Activated T-cell treated with anti-CD3 and anti-CD28 coated beads, Interleukin-2, amount 50 U/mL, for 72 hours (primary cell): Measurements from ENCODE around the gene NKX6-2. TPM values are rescaled to one million over a fixed set of nuclear protein-coding genes. Genes with fewer than 3 reads are reported as not detected.
"Not testable (repeated sequence)": the region's sequence is repeated elsewhere in the genome, so short reads cannot be mapped to it uniquely, and the experiment has no call there.

ENCODE experiments used
- ATAC-seq, 2 donors: fragments of 150-1000 bp; cut with Tn5 transposase; replicated peaks in 1 of 2; 2 replicates each; pipeline ENCODE4 v1.10.0; 2021; ENCODE audit warnings: moderate library complexity in 2 of 2, mild to moderate bottlenecking in 1 of 2
- DNase-seq, 2 donors: peaks; one replicate each; pipeline ENCODE4 v3.0.0; 2021 to 2022; ENCODE audit warnings: mixed read lengths in 1 of 2
- H3K27ac Mint-ChIP-seq: one replicate; pipeline ENCODE4 v1.8.0; 2022; ENCODE audit warnings: mild to moderate bottlenecking, moderate library complexity, mixed read lengths
- H3K27me3 Mint-ChIP-seq: one replicate; pipeline ENCODE4 v1.8.0; 2022; ENCODE audit warnings: low read depth, mixed read lengths
- H3K36me3 Mint-ChIP-seq, 2 donors: one replicate each; pipeline ENCODE4 v1.8.0; 2022; ENCODE audit warnings: mixed read lengths in 2 of 2, mild to moderate bottlenecking in 1 of 2; ENCODE audit not compliant: insufficient read depth in 2 of 2
- H3K4me1 Mint-ChIP-seq: one replicate; pipeline ENCODE4 v1.8.0; 2022; ENCODE audit warnings: low read depth, mixed read lengths
- H3K4me3 Mint-ChIP-seq, 2 donors: one replicate each; pipeline ENCODE4 v1.8.0; 2022; ENCODE audit warnings: mild to moderate bottlenecking in 2 of 2, mixed read lengths in 2 of 2, moderate library complexity in 2 of 2
- H3K9me3 Mint-ChIP-seq, 2 donors: one replicate each; pipeline ENCODE4 v1.8.0; 2022; ENCODE audit warnings: mixed read lengths in 2 of 2
- total RNA-seq, 2 donors: library from RNA; stranded (reverse); gene quantifications; one replicate each; pipeline ENCODE4 v1.2.3, GENCODE V29; 2022

NKX6-2 gene
- total RNA-seq, 2 donors from 2014 or later: not detected

GRCh38 chr10:132746801-132747625 lies 38.9 kb downstream of the NKX6-2 start:
- no peaks in the 10 kb centered on the region for H3K36me3 Mint-ChIP-seq
- H3K9me3 Mint-ChIP-seq: no peaks in the 10 kb centered on the region
- H3K4me3 Mint-ChIP-seq: no peak overlapping the region
- no peak for DNase-seq
- H3K27me3 Mint-ChIP-seq: no peaks in the 10 kb centered on the region
- H3K27ac Mint-ChIP-seq: no peak overlapping the region
- no peak for ATAC-seq
- H3K4me1 Mint-ChIP-seq: no peaks in the 10 kb centered on the region

DNA sequence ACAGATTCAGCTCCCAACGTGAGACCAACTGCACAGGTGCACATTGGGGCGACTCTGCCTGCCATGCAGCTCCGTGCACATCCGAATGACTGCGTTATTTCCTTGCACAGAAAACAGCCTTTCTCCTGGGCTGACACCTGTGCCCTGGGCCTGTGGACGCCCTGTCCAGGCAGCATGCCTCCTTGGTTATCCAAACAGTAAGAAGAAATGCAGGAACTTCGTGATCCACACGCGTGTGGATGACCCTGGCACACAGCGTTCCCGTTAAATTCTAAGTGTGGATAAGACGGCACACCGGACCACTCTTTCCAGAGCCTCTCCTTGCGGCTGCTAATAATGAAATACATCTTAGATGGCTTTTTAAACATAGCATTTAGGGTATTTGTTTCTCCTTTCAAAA lies 39.6 kb downstream of the NKX6-2 start:
- Mint-ChIP-seq H3K4me1 (no peaks in the 10 kb centered on the region), H3K9me3 (no peaks in the 10 kb centered on the region)
- ATAC-seq: no peak

DNA sequence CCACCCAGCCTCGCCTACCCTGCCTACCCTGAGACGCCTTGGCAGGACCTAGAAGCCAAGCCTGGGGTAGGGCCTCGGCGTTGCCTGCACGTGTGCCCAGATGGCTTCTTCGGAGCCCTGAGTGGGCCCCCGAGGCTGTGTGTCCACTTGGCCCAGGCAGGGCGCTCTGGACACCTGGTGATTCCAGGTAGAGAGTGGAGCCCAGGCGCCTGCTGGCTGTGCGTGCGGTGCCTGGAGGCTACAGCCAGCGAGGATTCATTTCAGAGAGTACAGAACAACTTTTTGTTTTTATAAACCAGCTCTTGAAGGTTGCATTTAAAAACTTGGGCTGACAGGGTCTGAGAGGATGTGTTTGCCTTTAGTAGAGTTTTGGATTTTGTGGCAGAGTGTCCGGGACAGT lies 40.0 kb downstream of the NKX6-2 start:
- no peaks in the 10 kb centered on the region for H3K27me3 Mint-ChIP-seq
- H3K36me3 Mint-ChIP-seq: no peaks in the 10 kb centered on the region
- no peaks in the 10 kb centered on the region for H3K4me1 Mint-ChIP-seq
- DNase-seq (no peak), ATAC-seq (no peak)
- no peak overlapping the region for H3K4me3 Mint-ChIP-seq
- H3K9me3 Mint-ChIP-seq: no peaks in the 10 kb centered on the region
- no peak overlapping the region for H3K27ac Mint-ChIP-seq

More for the DNA sequence above, 39.6 kb downstream of the NKX6-2 start:
- H3K27ac Mint-ChIP-seq: no peak overlapping the region
- no peaks in the 10 kb centered on the region for H3K27me3 Mint-ChIP-seq
- H3K4me3 Mint-ChIP-seq: no peak overlapping the region
- no peaks in the 10 kb centered on the region for H3K36me3 Mint-ChIP-seq
- DNase-seq: no peak

DNA sequence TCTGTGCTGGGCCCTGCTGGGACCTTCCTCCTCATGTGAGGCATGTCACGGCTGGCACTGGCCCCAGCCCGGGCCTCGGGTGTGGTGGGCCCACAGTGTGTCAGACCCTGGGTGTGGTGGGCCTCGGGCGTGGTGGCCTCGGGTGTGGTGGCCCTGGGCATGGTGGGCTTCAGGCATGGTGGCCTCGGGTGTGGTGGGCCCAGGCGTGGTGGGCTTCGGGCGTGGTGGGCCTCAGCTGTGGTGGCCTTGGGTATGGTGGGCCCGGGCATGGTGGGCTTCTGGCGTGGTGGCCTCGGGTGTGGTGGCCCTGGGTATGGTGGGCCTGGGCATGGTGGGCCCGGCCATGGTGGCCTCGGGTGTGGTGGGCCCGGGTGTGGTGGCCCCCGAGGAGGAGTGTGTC lies 40.4 kb downstream of the NKX6-2 start:
- DNase-seq (no peak), ATAC-seq (no peak)
- H3K4me1 Mint-ChIP-seq: no peaks in the 10 kb centered on the region
- H3K27me3 Mint-ChIP-seq: no peaks in the 10 kb centered on the region
- no peak overlapping the region for H3K4me3 Mint-ChIP-seq
- H3K36me3 Mint-ChIP-seq: no peaks in the 10 kb centered on the region
- no peaks in the 10 kb centered on the region for H3K9me3 Mint-ChIP-seq
- H3K27ac Mint-ChIP-seq: no peak overlapping the region

DNA sequence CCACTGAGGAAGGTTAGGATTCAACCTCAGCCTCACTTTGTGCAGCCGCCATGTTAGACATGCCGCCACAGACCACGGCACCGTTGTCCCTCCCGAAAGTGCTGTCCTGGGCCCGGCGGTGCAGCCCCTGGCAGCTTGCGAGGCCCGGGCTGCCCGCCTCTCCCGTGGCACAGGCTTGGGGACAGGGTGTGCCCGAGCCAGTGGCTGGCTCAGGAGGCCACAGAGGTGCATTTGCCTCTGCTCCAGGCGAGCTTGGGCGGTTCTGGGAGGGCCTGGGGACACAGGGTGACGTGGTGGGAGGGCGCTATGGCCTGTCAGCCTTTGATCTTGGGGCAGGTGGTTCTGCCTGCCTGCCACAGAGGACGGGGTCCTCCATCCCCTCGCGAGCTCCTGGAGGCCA lies 41.1 kb downstream of the NKX6-2 start:
- Mint-ChIP-seq H3K9me3 (no peaks in the 10 kb centered on the region), H3K27me3 (no peaks in the 10 kb centered on the region), H3K27ac (no peak overlapping the region), H3K36me3 (no peaks in the 10 kb centered on the region), H3K4me3 (no peak overlapping the region), H3K4me1 (no peaks in the 10 kb centered on the region)
- DNase-seq (no peak), ATAC-seq (no peak)

- ATAC-seq (no peak), DNase-seq (no peak)
- no peaks in the 10 kb centered on the region for H3K27me3 Mint-ChIP-seq
- no peaks in the 10 kb centered on the region for H3K4me1 Mint-ChIP-seq
- H3K27ac Mint-ChIP-seq: no peak overlapping the region
- no peak overlapping the region for H3K4me3 Mint-ChIP-seq
- H3K9me3 Mint-ChIP-seq: no peaks in the 10 kb centered on the region
- H3K36me3 Mint-ChIP-seq: no peaks in the 10 kb centered on the region
Observed at GRCh38 chr10:132743925-132744490, 41.9 kb downstream of the NKX6-2 start.

DNA sequence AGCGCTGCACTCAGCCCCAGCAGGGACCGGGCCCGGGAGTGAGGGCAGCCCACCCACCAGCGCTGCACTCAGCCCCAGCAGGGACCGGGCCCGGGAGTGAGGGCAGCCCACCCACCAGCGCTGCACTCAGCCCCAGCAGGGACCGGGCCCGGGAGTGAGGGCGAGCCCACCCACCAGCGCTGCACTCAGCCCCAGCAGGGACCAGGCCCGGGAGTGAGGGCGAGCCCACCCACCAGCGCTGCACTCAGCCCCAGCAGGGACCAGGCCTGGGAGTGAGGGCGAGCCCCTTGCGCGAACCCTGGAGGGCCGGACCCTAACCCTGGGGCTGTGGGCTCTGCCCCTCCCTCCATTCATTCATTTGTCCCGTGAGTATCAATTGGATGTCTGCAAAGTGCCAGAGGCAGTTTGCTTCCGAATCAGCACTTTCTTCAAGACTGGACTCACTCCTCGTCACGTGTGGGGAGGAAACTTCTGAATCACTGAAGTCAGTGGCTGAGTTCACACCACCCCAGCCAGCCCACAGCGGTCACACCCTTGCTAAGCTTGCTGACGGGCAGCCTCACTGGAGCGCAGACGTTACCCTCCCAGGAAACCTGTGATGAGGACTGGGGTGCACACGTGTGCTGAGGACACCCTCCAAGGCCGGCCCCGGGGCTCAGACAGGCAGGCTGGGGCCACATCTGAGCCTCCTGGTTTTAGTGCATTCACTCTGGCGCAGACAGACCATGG lies 42.6 kb downstream of the NKX6-2 start:
- not testable (repeated sequence) for H3K4me3 Mint-ChIP-seq, DNase-seq, H3K36me3 Mint-ChIP-seq, H3K27me3 Mint-ChIP-seq, H3K27ac Mint-ChIP-seq, H3K9me3 Mint-ChIP-seq, H3K4me1 Mint-ChIP-seq, ATAC-seq

DNA sequence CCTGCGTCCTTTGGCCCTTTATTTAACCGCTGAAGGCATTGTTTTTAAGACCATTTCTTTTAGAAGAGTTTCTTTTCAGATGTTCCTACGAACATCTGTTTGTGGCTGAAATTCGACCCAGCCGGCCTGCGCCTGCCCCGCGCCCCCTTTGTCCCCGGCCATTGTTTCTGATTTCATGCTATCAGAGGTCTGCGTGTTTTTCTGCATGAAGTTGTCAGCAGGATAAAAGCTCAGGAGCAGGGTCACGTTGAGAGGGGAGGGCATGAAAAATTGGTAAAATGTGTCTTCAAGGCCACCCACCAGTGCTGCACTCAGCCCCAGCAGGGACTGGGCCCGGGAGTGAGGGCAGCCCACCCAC lies 43.1 kb downstream of the NKX6-2 start:
- no peaks in the 10 kb centered on the region for H3K27me3 Mint-ChIP-seq
- no peaks in the 10 kb centered on the region for H3K36me3 Mint-ChIP-seq
- H3K4me1 Mint-ChIP-seq: no peaks in the 10 kb centered on the region
- no peak overlapping the region for H3K4me3 Mint-ChIP-seq
- DNase-seq (no peak), ATAC-seq (no peak)
- no peaks in the 10 kb centered on the region for H3K9me3 Mint-ChIP-seq
- no peak overlapping the region for H3K27ac Mint-ChIP-seq

- DNase-seq (no peak), ATAC-seq (no peak)
- Mint-ChIP-seq H3K9me3 (no peaks in the 10 kb centered on the region), H3K4me3 (no peak overlapping the region), H3K4me1 (no peaks in the 10 kb centered on the region), H3K27me3 (no peaks in the 10 kb centered on the region), H3K36me3 (no peaks in the 10 kb centered on the region), H3K27ac (no peak overlapping the region)
Observed at GRCh38 chr10:132742167-132742836, 43.6 kb downstream of the NKX6-2 start.

- no peak for DNase-seq
- Mint-ChIP-seq H3K4me3 (no peak overlapping the region), H3K27me3 (no peaks in the 10 kb centered on the region), H3K36me3 (no peaks in the 10 kb centered on the region), H3K4me1 (no peaks in the 10 kb centered on the region), H3K27ac (no peak overlapping the region), H3K9me3 (no peaks in the 10 kb centered on the region)
- no peak for ATAC-seq
Observed at GRCh38 chr10:132740588-132740987, 45.4 kb downstream of the NKX6-2 start.

- no peaks in the 10 kb centered on the region for H3K36me3 Mint-ChIP-seq
- H3K4me3 Mint-ChIP-seq: no peak overlapping the region
- DNase-seq: no peak
- no peaks in the 10 kb centered on the region for H3K27me3 Mint-ChIP-seq
- no peaks in the 10 kb centered on the region for H3K4me1 Mint-ChIP-seq
- ATAC-seq: no peak
- no peaks in the 10 kb centered on the region for H3K9me3 Mint-ChIP-seq
- no peak overlapping the region for H3K27ac Mint-ChIP-seq
Observed at GRCh38 chr10:132739225-132739613, 46.7 kb downstream of the NKX6-2 start.

GRCh38 chr10:132738454-132739224 lies 47.3 kb downstream of the NKX6-2 start:
- no peak for DNase-seq
- Mint-ChIP-seq H3K27ac (no peak overlapping the region), H3K27me3 (no peaks in the 10 kb centered on the region), H3K4me1 (no peaks in the 10 kb centered on the region), H3K9me3 (no peaks in the 10 kb centered on the region), H3K36me3 (no peaks in the 10 kb centered on the region), H3K4me3 (no peak overlapping the region)
- no peak for ATAC-seq
